GM06990 (cell line): ENCODE measurements around the gene CDC42BPG.

ENCODE experiments used
- DNase-seq: peaks from one replicate; pipeline ENCODE4 v3.0.0-alpha.2; 2011; ENCODE audit not compliant: insufficient read length; ENCODE audit errors: extremely low read depth
- H3K27me3 ChIP-seq: replicated peaks from 2 replicates; pipeline ENCODE4 v1.6.0; 2011; ENCODE audit warnings: low read length; ENCODE audit not compliant: control insufficient read depth, insufficient read depth
- H3K36me3 ChIP-seq: 2 replicates; pipeline ENCODE4 v1.5.1; 2011; ENCODE audit warnings: low read length; ENCODE audit not compliant: control insufficient read depth, insufficient read depth
- H3K4me3 ChIP-seq: replicated peaks from 2 replicates; pipeline ENCODE4 v1.5.1; 2011; ENCODE audit warnings: low read depth, mild to moderate bottlenecking, control low read depth, low read length
- TF ChIP-seq, protein P1 (sequence below): IDR thresholded peaks from 2 replicates; pipeline ENCODE4 v1.5.1; 2011; ENCODE audit warnings: low read length, control low read depth, mild to moderate bottlenecking, inconsistent platforms; ENCODE audit not compliant: insufficient read depth, poor library complexity, severe bottlenecking

CDC42BPG gene

DNA sequence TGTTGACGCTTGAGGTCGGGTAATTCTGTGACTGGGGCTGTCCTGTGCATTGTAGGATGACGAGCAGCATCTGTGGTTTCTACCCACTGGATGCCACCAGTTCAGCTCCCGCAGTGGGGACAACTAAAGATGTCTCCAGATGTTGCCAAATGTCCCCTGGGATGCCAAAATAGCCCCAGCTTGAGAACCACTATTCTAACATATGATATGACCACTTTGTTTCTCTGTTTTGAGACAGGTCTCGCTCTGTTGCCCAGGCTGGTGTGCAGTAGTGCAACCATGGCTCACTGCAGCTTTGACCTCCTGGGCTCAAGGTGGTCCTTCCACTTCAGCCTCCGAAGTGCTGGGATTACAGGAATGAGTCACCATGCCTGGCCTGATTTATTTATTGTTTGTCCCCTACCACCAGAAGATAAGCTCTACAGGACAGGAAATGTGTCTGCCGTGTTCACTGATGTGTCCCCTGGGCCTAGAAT lies 29.7 kb downstream of the CDC42BPG start:
- peak; percentile 79 for DNase-seq
- Histone ChIP-seq H3K27me3 (no peaks in the 10 kb centered on the region), H3K36me3 (no peaks in the 10 kb centered on the region), H3K4me3 (no peak overlapping the region)
- TF ChIP-seq, protein P1, sequence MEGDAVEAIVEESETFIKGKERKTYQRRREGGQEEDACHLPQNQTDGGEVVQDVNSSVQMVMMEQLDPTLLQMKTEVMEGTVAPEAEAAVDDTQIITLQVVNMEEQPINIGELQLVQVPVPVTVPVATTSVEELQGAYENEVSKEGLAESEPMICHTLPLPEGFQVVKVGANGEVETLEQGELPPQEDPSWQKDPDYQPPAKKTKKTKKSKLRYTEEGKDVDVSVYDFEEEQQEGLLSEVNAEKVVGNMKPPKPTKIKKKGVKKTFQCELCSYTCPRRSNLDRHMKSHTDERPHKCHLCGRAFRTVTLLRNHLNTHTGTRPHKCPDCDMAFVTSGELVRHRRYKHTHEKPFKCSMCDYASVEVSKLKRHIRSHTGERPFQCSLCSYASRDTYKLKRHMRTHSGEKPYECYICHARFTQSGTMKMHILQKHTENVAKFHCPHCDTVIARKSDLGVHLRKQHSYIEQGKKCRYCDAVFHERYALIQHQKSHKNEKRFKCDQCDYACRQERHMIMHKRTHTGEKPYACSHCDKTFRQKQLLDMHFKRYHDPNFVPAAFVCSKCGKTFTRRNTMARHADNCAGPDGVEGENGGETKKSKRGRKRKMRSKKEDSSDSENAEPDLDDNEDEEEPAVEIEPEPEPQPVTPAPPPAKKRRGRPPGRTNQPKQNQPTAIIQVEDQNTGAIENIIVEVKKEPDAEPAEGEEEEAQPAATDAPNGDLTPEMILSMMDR: no peak

DNA sequence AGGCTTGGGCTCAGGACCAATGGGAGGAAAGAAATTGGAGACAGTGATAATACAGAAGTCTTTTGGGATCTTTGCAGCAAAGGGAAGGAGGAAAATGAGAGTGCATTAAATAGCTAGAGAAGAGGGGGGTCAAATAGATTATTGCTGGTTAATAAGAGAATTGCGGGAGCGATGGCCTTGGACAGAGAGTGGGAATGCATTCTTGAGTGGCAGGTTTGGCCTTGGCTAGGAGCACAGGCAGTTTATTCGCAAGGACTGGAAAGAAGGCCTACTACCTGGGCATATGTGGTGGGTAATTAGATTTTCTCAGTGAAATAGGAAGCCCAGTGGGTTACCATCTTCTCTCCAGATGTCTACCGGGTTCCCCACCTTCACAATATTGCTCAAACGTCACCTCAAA lies 30.6 kb downstream of the CDC42BPG start:
- no peak overlapping the region for H3K4me3 ChIP-seq
- no peak for DNase-seq
- H3K36me3 ChIP-seq: no peaks in the 10 kb centered on the region; the same call in 1 of the 2 replicates
- no peaks in the 10 kb centered on the region for H3K27me3 ChIP-seq
- TF ChIP-seq, protein P1: no peak

DNA sequence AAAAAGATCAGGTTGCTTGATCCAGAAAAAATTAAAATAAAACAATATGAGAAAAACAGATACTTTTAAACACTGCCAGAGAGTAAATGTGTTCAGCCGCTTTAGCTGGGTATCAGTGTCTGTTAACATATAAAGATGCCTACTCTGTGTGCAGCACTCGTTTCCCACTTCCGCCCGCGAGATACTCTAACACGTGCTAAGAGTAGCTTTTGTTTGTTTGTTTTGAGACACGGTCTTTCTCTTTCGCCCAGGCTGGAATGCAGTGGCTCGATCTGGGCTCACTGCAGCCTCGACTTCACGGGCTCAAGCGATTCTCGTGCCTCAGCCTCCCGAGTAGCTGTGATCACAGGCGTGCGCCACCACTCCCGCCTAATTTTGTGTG lies 33.6 kb downstream of the CDC42BPG start:
- TF ChIP-seq, protein P1: no peak

DNA sequence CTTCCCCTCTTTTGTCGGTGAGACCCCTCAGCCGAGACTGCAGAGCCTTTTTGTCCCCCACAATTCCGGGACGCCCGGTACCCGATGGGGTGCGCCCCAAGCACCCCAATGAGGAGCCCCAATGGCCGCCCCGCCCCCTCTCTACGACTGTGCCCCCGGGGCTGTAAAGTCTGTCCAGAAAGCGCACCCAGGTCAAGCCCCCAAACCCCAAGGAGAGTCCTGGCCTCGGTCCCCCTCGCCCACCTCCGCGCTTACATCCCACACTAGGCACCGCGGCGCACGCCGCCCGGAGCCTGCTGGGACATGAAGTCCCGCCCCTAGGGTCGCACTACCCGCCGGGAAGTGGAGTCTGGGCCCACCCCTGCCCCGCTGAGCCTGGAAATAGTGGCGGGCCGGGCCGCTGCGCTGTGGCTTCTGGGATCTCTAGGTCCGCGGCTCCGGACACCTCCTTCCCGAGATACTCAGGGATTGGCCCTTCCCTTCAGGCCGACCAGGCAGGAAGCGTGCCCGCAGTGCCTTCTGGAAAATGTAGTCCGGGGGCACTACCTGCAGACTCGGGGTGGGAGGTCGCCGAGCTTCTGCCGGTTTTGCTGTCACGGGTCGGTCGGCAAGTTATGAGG lies 34.1 kb downstream of the CDC42BPG start, which contains the start of gene MEN1:
Gene MEN1, minus strand, starts transcription at position 281 of the 620 bp plus-strand sequence. CDS start 442 bp downstream, outside the sequence.
- Histone ChIP-seq H3K4me3 (peak within 1 kb of the TSS; percentile 82), H3K27me3 (no peaks in the 10 kb centered on the region), H3K36me3 (peaks cover 7% of the 10 kb centered on the region)
- peak; percentile 89 for DNase-seq
- TF ChIP-seq, protein P1: no peak

More for the DNA sequence above, 33.6 kb downstream of the CDC42BPG start:
- Histone ChIP-seq H3K4me3 (peak overlapping the region; percentile 82), H3K27me3 (no peaks in the 10 kb centered on the region), H3K36me3 (peaks cover 7% of the 10 kb centered on the region)
- DNase-seq: no peak

DNA sequence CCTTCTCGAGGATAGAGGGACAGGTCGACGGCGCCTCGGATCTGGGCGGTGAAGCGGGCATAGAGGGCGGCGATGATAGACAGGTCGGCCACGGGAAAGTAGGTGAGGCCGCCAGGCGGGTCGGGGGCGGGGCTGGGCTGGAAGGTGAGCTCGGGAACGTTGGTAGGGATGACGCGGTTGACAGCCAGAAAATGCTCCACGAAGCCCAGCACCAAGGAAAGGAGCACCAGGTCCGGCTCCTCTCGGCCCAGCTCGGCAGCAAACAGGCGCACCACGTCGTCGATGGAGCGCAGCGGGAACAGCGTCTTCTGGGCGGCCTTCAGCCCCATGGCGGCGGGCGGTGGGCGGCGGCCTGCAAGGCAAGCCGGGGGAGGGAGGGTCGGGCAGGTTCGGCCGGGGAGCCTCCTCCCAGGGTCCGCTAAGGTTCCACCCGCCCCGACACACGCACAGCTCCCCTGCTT lies 34.6 kb downstream of the CDC42BPG start:
- Histone ChIP-seq H3K36me3 (peaks cover 7% of the 10 kb centered on the region), H3K4me3 (peak overlapping the region; percentile 82), H3K27me3 (no peaks in the 10 kb centered on the region)
- TF ChIP-seq, protein P1: no peak
- no peak for DNase-seq
